Measurements from ENCODE around the gene PIK3R3. TPM values are rescaled to one million over a fixed set of nuclear protein-coding genes. Genes with fewer than 3 reads are reported as not detected.

Gene PIK3R3
- total RNA-seq, 1 experiment from 2014 or later: 12.4 TPM

DNA sequence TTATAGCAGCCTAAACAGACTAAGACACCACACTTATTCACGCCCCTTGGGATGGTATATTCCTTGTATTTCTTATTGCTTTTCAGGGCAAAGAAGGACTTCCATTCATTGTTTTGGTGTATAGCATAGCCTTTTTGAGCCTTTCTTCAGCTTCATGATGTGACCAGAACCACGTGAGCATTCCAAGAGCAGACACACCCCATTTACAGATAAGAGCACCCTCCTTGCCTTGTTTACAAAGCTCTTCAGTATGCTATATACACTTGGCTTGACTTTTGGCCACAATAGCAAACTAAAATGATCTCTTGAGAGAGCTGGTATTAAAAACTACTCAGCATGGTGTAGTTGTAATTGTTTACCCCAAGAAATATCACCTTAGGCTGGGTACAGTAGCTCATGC lies 78.7 kb downstream of the PIK3R3 start:
- TF ChIP-seq, protein P1, sequence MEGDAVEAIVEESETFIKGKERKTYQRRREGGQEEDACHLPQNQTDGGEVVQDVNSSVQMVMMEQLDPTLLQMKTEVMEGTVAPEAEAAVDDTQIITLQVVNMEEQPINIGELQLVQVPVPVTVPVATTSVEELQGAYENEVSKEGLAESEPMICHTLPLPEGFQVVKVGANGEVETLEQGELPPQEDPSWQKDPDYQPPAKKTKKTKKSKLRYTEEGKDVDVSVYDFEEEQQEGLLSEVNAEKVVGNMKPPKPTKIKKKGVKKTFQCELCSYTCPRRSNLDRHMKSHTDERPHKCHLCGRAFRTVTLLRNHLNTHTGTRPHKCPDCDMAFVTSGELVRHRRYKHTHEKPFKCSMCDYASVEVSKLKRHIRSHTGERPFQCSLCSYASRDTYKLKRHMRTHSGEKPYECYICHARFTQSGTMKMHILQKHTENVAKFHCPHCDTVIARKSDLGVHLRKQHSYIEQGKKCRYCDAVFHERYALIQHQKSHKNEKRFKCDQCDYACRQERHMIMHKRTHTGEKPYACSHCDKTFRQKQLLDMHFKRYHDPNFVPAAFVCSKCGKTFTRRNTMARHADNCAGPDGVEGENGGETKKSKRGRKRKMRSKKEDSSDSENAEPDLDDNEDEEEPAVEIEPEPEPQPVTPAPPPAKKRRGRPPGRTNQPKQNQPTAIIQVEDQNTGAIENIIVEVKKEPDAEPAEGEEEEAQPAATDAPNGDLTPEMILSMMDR (conservative IDR thresholded peaks at IDR 0.05): no peak
- H3K27ac Mint-ChIP-seq: no peak overlapping the region

More for the DNA sequence above, 78.7 kb downstream of the PIK3R3 start:
- no peak overlapping the region for H3K4ac ChIP-seq (ENCODE audit: low read depth, low read length)
- DNase-seq: no peak
- no CpG with 5 or more reads among the region's 2 CpGs for WGBS (ENCODE audit: extremely low coverage, insufficient read length, low lambda C conversion rate)
- Mint-ChIP-seq H3K9me3 (peaks cover 2 to 7% of the 10 kb centered on the region in 2 experiments; a peak in 3 of 5 replicates), H3K4me3 (no peak overlapping the region), H3K36me3 (ENCODE audit: insufficient read depth in 1 of 3, low read depth in 3 of 3) (peaks cover 14 to 30% (median 15%) of the 10 kb centered on the region in 3 experiments), H3K27me3 (ENCODE audit: low read depth) (no peaks in the 10 kb centered on the region), H3K4me1 (peaks cover 7 to 9% of the 10 kb centered on the region in 2 experiments)
- H2AFZ ChIP-seq (ENCODE audit: low read length): no peak overlapping the region
- no peak overlapping the region for H2BK15ac ChIP-seq (ENCODE audit: low read depth, low read length)
- H3K79me2 ChIP-seq (ENCODE audit: insufficient read depth, low read length): no peaks in the 10 kb centered on the region
- no peaks in the 10 kb centered on the region for H3K4me1 ChIP-seq (ENCODE audit: insufficient read depth, low read length)
- no peaks in the 10 kb centered on the region for H3K27me3 ChIP-seq (ENCODE audit: insufficient read depth, low read length)
- H2BK5ac ChIP-seq (ENCODE audit: insufficient read length, low read length): no peak overlapping the region
- H3K27ac ChIP-seq (ENCODE audit: insufficient read length, low read depth, low read length): no peak overlapping the region
- H3K79me1 ChIP-seq (ENCODE audit: insufficient read depth, low read depth, low read length, poor library complexity, severe bottlenecking): no peaks in the 10 kb centered on the region
- no peaks in the 10 kb centered on the region for H3K9me3 ChIP-seq (ENCODE audit: control insufficient read depth, low read depth, low read length)
- H4K8ac ChIP-seq (replicated peaks; ENCODE audit: insufficient read length, low read depth, low read length): no peak overlapping the region
- H3K23ac ChIP-seq (ENCODE audit: insufficient read length, low read depth, low read length): no peak overlapping the region
- no peak overlapping the region for H3T11ph ChIP-seq (ENCODE audit: low read length)
- H4K91ac ChIP-seq (ENCODE audit: insufficient read length, low read depth, low read length): no peak overlapping the region
- no peaks in the 10 kb centered on the region for H3K23me2 ChIP-seq (ENCODE audit: insufficient read length, low read depth, low read length, poor library complexity, severe bottlenecking)
- H3K56ac ChIP-seq (ENCODE audit: insufficient read length, low read depth, low read length): no peak overlapping the region
- H2AK5ac ChIP-seq (ENCODE audit: insufficient read length, low read length): no peak overlapping the region
- H3K9ac ChIP-seq (ENCODE audit: extremely low read depth, insufficient read length, low read length): no peak overlapping the region
- H2BK120ac ChIP-seq (ENCODE audit: low read depth, low read length, poor library complexity, severe bottlenecking): no peak overlapping the region
- H4K20me1 ChIP-seq (ENCODE audit: control insufficient read depth, insufficient read depth, insufficient read length): no peaks in the 10 kb centered on the region
- H3K18ac ChIP-seq (ENCODE audit: insufficient read length, low read depth, low read length): no peak overlapping the region
- H3K14ac ChIP-seq (ENCODE audit: insufficient read depth, low read length): no peak overlapping the region
- no peak overlapping the region for H2BK20ac ChIP-seq (ENCODE audit: low read depth, low read length, poor library complexity, severe bottlenecking)
- no peak overlapping the region for H3K4me2 ChIP-seq (ENCODE audit: insufficient read depth, insufficient read length, low read length)
- H4K5ac ChIP-seq (ENCODE audit: insufficient read length, low read depth, low read length): no peak overlapping the region
- H2BK12ac ChIP-seq (ENCODE audit: insufficient read length, low read depth, low read length): no peak overlapping the region

Data from H9 (cell line).